Inflammatory macrophage treated with lipopolysaccharide for 4 hours (primary cell): ENCODE data around the gene ARL15.

Experiments used
- DNase-seq: peaks from one replicate; pipeline ENCODE4 v3.0.0-alpha.2; 2020

ARL15 gene

DNA sequence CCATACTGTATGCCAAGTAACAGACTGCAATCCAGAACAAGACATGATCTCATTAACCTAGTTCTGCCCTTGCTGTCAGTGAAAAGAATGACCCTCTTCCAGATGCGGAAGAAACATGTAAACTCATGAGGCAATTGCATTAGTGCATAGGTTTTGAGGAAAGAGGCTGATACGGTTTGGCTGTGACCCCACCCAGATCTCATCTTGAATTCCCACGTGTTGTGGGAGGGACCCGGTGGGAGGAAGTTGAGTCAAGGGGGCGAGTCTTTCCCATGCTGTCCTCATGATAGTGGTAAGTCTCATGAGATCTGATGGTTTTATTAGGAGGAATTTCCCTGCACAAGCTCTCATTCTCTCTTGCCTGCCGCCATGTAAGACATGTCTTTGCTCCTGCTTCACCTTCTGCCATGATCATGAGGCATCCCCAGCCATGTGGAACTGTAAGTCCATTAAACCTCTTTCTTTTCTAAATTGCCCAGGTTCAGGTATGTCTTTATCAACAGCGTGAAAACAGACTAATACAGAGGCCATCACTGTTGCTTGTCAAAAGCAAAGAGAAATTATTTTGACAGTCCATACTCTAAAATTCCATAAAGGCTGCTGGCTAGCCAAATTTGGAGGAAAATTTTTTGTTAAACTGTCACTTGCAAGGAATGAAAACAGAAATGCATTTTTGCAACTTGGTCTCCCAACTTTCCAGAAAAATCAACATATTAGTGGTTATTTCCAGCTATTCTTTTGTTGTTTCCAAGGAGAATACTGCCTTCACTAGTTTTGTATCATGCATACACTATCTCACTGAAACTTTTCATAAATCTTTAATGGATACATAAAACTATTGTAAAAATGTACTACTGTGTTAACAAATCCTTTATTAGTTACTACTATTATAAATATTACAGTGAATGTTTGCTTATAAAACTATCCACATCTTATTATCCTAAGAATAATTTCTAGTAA, 3.2 kb upstream of the ARL15 start:
- peak; percentile 83 for DNase-seq

DNA sequence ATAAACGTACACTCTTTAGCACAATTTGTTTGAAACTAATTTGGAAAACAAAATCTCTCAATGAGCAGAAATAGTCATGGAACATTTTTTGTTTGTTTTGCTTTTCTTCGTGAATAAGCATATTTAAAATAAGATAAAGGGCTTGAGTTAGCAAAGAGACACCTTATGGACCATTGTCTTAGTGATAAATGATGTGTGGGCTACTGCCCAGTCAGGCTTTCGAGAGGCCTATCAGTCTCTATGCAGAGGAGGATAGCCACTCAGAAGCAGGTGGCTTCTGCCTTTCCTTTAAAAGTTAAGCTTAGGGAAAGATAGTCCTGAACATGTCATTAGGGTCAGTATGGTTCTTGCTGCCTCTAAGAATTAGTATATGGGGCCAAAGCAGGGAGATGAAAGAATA, 2.1 kb upstream of the ARL15 start:
- DNase-seq = no peak

DNA sequence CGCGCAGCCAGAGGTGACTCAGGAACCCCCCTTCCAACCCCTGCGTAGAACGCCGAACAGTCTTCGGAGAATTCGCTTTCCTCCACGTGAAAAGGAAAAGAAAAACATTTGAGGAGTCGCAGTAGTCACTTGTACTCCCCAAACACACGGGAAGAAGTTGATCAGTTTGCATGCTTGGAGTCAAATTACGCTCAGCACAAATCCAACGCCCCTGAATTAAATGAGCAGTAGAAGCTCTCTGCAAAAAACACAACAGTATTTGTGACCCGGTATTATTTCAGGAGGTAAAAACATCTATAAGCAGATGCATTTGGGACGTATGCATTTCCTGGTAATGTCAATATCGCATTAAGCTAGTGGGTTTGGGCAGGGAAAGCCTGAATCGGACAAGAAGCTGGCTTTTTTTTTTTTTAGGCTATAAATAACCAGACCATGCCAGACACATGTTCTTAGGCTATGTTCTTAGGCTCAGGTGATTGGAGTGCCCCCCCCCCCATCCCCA, 854 bp upstream of the ARL15 start:
- DNase-seq = no peak

DNA sequence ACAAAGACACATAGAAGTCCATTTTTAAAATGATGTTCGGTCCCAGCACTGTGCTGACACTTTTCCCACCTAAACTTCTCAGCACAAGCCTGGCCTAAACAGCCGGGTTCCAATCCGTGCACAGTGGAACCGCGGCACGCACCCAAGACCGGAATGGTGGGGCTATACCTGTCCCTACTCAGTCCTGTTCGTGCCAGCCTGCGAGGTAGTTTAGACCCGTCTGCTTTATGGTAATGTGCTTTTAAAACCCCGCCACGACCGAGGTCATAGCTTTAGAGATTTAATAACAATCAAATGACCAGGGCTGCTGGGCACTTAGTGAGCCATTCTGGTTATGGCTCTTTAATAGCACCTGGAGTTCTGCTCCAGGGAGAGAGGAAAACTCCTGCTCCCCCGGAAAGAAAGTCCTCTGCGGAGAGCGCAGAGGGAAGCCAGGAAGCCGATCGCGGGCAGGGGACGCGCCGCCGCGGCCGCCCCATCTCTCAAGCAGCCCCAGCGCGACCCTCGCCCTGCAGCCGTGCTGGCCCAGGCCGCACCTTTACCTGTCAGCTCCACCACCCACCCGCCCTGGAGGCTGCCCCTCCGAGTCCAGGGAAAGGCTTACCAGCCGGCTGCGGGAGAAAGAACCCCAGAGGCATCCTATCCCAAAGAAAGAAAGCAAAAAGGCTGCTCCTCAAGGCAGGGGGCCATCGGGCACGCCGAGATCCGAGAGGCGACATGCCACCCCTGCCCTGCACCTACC, 511 bp downstream of the ARL15 start:
- peak; percentile 21 for DNase-seq

DNA sequence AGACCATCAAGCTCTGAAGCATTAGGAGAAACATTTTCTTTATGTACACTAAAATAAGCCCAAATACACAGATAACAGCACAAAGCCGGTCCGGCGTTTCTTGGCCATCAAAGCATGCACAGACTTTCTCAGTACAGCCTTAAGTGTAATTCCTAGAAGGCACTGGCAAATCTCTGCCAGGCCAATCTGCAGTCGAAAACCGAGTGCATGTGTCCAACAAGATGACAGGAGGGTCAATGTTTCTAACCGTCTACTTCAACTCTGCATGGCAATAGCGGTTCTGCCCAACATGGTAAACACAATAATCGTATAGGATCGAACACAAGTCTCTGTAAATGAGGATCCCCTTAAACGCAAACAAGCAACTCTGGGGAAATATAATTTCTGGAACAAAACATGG, 1.1 kb downstream of the ARL15 start:
- no peak for DNase-seq

DNA sequence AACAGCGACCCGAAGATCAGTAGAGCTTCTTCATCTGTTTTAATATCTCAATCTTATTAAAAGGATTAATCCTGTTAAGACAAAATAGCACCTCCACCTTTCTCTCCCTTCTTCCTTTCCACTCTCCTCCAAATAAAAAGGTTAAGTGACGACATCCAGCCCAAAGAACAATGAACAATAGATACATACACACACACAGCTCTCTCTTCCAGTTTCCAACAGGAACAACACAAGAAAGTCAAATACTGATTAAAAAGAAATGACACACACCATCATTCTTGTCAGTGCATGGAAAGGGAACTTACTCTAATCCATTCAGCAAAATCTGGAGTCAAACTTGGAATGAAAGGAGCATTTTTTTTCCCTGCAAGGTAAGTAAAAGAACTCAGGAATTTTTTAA, 2.8 kb downstream of the ARL15 start:
- peak; percentile 47 for DNase-seq

DNA sequence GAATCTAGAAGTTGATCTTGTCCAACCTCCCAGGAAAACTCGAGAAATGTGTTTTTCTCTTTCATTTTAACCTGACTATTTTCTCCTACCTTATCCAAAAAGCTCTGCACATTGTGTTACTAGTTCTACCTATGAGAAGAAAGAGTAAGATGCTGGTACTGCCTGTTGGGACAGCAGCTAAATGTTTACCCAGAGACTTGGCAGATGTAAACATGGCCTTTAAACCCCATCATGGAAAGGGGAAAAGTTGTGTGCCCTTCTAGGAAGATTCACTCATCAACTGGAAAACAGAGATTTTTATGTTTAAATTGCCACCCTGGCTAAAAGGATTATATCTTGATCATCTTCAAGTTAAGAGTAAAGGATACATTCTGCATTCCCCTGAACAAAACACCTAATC, 3.5 kb downstream of the ARL15 start:
- no peak for DNase-seq

DNA sequence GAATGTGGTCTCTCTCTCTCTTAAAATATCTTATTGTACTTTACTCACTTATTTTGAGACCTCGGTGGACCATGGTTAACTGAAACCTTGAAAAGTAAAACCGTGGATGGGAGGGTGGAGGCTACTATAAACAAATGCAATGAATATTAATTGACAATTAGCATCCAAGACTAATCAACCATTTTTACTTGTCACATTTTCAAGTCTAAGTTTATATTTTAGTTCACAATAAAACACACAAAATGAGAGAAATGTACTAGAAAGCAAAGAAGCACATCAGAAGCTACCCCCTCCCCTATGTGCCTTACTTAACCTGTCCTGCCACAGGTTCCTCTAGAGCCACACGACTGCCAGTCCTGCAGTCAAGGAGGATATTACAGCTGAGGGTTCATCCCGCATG, 4.6 kb downstream of the ARL15 start:
- DNase-seq = no peak

DNA sequence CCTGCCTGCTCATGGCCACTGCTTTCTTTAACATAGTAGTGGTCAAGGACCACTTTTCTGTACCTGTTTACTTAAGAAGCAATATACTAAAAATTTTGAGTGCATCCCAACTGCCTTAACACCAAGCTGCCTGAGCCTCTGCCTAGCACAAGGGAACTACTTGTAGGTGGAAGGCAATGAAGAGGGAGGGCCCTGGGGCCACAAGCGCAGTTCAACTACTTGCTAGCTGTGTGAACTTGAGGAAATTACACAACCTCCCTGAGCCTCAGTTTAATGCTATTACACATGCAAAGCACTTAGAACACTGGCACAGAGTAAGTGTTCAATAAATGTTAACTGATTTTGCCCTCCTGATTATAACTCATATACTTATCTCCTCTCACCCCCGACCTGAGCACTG, 6.3 kb downstream of the ARL15 start:
- DNase-seq = peak; percentile 68

DNA sequence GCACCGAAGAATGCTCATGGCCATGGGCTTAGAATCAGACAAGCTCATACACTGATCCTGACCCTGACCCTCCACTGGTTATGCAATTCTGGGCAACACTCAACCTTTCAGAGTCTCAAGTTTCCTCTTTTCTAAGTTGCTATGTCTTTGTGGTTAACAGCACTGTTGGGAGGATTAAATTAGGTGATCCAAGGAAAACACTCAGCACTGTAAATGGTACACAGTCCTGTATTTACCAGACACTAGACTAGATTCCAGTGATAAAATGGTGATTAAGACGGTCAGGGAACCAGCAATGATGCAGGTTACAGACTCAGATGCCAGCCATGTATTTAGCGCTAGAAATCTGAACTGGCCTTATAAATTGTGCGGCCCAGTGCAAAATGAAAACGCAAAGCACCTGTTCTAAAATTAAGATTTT, 8.1 kb downstream of the ARL15 start:
- DNase-seq = peak; percentile 93

DNA sequence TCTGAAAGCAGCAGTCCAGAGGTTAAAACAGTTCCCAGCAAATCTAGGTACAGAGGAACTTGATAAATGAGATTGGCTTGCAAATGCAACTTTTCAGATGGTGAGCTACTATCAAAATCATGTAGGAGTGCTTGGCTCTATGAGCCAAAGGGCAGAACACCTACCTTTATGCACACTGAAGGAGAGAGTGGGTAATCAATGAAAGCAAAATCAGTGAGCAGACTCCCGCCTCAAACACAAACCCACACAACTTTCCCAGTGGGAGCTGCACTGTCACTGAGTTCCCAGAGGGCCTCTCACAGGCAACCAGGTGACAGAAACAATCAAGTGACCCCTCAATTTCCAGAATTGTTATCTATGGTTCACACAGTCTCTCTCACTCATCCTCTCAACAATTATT, 8.5 kb downstream of the ARL15 start:
- no peak for DNase-seq

DNA sequence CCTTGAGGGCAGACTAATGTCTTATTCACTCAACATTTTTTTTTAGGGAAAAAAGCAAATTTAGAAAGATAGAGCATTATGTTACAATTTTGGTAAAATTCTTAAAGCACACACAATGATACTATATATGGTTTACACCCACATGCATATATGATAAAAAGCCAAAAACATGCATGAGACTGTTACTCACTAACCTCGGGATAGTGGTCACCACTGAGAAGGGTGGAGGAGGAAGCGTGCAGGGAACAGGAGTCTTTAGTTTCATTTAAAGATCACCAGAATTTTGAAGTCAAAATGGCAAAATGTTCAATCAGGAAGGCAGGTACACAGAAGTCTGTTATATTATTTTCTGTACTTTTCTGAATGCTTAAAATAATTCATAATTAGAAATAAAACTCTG, 9.2 kb downstream of the ARL15 start:
- DNase-seq = peak; percentile 88

DNA sequence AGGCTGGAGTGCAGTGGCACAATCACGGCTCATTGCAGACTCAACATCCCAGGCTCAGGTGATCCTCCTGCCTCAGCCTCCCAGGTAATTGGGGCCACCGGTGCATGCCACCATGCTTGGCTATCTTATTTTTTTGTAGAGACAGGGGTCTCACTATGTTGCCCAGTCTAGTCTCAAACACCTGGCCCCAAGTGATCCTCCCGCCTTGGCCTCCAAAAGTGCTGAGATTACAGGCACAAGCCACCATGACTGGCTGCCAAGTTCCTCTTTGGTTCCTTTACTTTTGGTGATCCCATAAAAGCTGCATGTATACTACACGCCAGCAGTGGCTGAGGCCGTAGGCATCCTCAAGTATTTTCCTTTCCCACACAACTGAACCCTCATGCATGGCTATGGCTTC, 11.4 kb downstream of the ARL15 start:
- no peak for DNase-seq

DNA sequence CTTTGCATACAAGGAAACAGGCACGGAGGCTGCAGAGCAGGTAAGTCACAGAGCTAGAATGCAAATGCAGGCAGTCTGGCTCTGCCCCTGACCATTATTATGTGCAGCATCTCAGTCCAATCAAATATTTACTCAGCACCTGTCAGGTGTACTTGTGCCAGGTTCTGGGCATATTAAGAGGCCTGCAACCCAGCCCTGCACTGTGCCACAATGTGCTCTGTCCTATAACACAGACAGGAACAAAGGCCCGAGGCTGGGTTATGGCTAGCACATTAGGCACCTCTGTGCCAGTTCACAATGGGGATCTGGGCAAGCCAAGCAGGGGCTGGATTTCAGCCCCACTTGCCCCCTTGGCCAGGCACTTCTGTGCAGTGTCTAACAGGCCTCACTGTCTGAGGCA, 14.0 kb downstream of the ARL15 start:
- no peak for DNase-seq

DNA sequence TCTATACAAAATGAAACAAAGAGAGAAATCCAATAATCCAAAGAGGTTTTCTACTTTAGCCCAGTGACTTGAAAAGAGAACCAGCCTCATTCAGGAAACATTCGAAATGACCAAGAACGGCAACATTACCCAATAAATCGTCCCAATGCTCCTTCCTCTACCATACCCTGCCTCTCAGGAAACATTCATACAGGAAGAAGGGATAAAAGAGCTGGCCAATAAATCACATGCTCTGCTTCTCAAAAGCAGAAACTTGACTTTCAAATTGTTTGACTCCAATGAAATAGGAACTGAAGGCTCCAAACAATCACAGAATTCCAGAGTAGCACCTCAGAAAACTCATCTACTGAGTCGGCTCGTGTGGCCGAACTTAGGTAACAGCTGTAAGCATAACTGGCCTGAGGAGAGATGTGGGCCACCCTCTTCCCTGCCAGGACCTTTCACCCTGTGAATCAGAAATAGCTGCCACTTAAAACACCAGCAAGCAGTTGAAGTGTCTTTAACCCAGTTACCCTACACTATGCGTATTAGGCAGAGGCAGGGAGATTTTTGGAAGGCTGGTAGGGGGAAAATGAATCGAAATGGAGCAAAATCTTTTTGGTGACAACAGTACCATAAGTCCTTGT, 14.6 kb downstream of the ARL15 start:
- DNase-seq = peak; percentile 77

DNA sequence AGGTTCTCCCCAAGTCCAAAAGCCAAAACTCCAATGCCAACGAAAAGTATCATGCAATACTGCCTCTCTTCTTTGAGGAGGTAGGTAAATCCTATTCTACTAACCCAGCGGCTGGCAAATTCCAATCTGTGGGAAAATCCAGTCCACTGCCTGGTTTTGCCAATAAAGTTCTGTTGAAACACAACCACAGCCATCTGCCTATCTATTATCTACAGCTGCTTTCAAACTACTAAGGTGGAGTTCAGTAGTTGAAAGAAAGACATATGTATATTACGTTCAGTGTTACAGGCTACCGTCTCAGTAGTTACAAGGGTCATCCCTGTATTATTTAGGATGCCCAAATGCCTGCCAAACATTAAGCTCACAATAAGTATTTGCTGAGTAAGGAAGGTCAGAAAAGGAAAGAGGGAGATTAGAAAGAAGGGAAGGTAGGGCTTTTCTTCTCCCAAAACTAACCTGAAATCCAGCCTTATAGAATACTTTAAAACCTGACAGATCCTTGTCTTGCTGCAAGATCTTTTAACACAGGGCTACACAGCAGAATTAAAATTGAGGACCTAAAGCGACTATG, 16.2 kb downstream of the ARL15 start:
- no peak for DNase-seq

DNA sequence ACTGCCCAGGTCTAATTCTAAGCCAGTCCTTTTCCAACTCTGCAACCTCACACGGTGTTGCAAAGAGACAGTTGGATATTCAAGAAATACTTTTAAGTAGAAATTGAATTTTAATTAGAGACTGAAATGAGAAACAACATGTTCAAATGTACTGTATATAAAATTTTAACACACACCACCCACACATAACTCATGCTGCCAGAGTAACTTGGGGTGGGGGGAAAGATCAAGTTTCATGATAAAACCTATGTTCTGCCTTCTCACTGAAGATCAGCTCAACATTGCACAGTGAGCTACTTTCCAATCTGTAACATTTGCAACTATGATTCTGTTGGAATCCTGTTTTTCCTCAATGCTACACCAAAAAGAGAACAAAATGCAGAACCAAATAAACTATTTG, 17.5 kb downstream of the ARL15 start:
- DNase-seq = no peak

DNA sequence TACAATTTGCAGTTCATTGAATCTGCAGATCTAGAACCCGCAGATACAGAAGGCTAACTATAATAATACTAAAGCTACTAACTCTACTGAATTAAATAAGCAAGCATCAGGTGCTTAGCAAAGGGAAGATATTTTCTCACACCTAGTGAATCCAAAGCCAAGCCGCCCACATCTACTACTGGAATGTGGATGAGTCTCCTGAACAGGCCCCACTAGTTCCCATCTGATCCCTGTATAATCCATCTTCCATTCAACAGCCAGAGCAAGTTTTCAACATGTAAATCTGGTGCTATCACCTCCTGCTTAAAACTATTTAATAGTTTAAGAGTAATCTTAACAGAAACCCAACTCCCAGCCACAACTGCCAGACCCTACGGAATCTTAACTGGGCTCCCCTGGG, 18.9 kb downstream of the ARL15 start:
- DNase-seq = no peak

DNA sequence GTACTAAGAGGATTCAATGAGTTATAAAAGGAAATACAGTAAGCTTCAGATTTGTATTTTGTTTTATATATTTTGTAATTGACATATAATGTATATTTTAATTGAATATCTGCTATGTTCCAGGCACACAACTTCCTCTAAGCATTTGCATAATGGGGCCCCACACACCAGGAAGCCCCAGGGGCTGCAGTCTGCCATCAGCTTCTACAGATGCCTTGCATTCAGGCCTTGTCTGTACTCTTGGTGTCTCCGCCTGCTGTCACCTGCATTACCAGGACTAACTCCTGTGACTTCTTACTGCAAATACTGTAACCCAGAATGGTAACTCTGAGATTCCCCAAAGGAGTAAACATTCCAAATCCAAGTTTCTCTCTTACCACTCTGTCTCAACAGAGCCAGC, 20.6 kb downstream of the ARL15 start:
- DNase-seq = no peak

DNA sequence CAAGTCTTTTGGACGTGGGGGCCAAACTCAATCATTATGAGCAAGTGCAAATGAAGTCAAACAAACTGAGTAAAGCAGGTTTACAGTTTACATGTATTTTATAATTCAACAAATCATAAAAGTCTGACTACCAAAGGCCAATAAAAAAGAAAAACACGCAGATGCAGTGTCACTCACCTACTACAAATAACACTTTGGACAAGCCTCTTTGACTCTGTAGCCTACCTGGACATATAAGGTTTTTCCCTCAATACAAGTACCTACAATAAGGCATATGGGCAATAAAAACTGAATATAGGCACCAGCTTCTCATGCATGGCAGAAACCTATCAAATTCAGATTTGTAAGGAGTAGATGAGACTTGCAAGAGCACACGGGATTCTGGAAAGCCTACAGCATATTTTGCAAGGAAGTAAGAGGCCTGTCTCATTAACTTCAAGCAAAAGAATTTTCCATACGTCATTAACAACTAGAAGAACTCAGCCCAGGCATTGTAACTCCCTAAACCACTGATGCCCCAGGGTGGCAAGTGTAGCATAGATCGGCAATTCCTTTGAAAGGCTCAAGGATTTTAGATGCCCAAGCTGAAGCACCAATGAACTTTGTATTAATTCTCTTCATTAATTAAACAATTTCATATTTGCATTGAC, 21.7 kb downstream of the ARL15 start:
- DNase-seq = no peak

DNA sequence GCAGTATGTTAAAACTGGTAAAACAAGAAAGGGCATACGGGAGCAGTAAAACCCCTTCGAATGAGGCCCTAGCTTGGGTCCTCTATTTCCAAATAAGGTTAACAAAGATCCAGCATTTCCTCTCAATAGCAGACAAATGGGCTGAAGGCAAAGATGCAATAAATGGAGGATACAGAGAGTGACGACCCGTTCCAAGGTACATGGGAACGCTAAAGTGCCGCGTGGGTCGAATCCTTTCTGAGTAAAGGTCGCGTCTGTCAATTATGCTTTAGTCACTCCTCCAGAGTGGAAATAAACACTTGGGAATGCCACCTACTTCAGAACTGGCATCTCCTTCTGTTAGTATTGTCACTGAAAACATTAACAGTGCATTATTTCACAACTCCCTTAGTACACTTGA, 24.7 kb downstream of the ARL15 start:
- no peak for DNase-seq

DNA sequence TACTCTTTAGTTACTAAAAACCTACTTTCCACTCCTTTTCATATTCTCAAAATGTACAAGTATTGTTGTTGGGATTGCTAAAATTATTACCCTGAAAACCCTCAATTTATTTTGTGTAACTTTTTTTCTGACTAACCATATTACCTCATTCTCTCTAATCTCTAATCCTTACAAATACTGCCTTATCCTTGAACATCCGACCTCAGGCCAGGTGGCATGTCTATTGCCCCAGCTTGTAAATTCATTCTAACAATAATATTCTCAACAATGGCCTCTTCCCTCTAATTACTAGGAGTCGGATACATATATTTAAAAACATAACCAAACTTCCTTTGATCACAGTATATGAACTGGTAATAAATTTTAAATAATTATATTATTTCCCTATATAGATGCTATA, 25.8 kb downstream of the ARL15 start:
- DNase-seq = no peak

DNA sequence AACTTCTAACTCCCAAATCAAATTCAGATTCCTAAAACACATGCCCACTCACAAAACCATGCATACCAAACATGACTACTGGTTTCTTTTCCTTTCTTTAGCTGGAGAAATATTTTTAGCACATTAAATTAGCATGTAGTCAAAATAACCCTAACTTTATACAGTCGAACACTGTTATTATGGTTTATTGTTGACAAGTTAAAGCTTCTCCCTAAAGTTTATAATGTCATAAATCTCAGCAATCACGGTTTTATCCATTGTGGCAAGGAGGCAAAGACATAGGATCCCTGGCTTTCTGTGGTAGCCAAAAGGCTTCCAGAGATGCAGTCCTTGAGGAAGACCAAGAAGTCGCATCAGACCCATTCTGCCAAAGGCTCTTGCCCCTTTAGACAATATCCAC, 27.5 kb downstream of the ARL15 start:
- no peak for DNase-seq
